Activated CD4-positive, alpha-beta T cell treated with anti-CD3 and anti-CD28 coated beads for 24 hours (primary cell): ENCODE results near the gene MYH9.
A peak's percentile ranks its signal among the peaks of the same experiment; 100 is the strongest.

Experiments
- DNase-seq, 2 donors: peaks; one replicate each; pipeline ENCODE4 v3.0.0-alpha.2; 2020; ENCODE audit warnings: low read depth in 2 of 2

The MYH9 gene

GRCh38 chr22:36249160-36249559 lies 138.6 kb downstream of the MYH9 start:
- no peak for DNase-seq

- no peak for DNase-seq
Measured at GRCh38 chr22:36247955-36248354, 139.8 kb downstream of the MYH9 start.

- DNase-seq, result no peak
Measured at GRCh38 chr22:36246718-36247117, 141.0 kb downstream of the MYH9 start.

GRCh38 chr22:36245805-36246356 lies 141.9 kb downstream of the MYH9 start:
- no peak for DNase-seq

GRCh38 chr22:36244522-36245391 lies 143.0 kb downstream of the MYH9 start:
- no peak for DNase-seq

GRCh38 chr22:36243986-36244385 lies 143.8 kb downstream of the MYH9 start:
- DNase-seq, result no peak

GRCh38 chr22:36239401-36240171 lies 148.2 kb downstream of the MYH9 start, which contains the start of gene APOL2:
TSS of gene APOL2 (minus strand) at chr22:36239527. CDS start at chr22:36233162, 6,365 bp downstream.
- DNase-seq, result peak; percentile 77 to 83

GRCh38 chr22:36239150-36239400 lies 148.7 kb downstream of the MYH9 start:
- DNase-seq, result no peak

GRCh38 chr22:36238373-36239149 lies 149.2 kb downstream of the MYH9 start:
- no peak for DNase-seq

- no peak for DNase-seq
Measured at GRCh38 chr22:36237462-36238372, 150.1 kb downstream of the MYH9 start.

GRCh38 chr22:36236388-36237319 lies 151.1 kb downstream of the MYH9 start:
- DNase-seq, result no peak

GRCh38 chr22:36235585-36235984 lies 152.2 kb downstream of the MYH9 start:
- DNase-seq, result no peak

GRCh38 chr22:36234919-36235318 lies 152.8 kb downstream of the MYH9 start:
- no peak for DNase-seq

GRCh38 chr22:36234213-36234612 lies 153.6 kb downstream of the MYH9 start:
- DNase-seq, result no peak

GRCh38 chr22:36233796-36234195 lies 154.0 kb downstream of the MYH9 start:
- no peak for DNase-seq

GRCh38 chr22:36232715-36233401 lies 154.9 kb downstream of the MYH9 start:
- DNase-seq, result no peak
